LNCAP (cell line): ENCODE measurements around the gene FGD4.

Experiments
- TF ChIP-seq, protein P1 (sequence below): fragments of 450-650 bp; IDR thresholded peaks from 2 replicates; pipeline ENCODE4 v1.5.1; 2017; ENCODE audit warnings: mild to moderate bottlenecking

The FGD4 gene

DNA sequence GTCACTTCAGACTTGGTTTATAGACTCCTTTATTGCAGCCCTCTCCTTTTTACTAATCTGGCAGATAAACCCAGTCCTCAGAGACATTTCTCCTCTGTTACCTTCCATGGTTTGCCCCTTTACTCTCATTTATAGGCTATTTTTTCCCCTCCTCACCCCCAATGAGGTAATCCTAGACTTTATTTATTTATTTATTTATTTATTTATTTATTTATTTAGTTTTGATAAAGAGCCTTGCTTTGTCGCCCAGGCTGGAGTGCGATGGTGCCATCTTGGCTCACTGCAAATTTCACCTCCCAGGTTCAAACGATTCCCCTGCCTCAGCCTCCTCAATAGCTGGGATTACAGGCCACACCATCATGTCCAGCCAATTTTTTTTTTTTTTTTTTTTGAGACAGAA, 8.4 kb downstream of the FGD4 start:
- TF ChIP-seq, protein P1, sequence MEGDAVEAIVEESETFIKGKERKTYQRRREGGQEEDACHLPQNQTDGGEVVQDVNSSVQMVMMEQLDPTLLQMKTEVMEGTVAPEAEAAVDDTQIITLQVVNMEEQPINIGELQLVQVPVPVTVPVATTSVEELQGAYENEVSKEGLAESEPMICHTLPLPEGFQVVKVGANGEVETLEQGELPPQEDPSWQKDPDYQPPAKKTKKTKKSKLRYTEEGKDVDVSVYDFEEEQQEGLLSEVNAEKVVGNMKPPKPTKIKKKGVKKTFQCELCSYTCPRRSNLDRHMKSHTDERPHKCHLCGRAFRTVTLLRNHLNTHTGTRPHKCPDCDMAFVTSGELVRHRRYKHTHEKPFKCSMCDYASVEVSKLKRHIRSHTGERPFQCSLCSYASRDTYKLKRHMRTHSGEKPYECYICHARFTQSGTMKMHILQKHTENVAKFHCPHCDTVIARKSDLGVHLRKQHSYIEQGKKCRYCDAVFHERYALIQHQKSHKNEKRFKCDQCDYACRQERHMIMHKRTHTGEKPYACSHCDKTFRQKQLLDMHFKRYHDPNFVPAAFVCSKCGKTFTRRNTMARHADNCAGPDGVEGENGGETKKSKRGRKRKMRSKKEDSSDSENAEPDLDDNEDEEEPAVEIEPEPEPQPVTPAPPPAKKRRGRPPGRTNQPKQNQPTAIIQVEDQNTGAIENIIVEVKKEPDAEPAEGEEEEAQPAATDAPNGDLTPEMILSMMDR: no peak

DNA sequence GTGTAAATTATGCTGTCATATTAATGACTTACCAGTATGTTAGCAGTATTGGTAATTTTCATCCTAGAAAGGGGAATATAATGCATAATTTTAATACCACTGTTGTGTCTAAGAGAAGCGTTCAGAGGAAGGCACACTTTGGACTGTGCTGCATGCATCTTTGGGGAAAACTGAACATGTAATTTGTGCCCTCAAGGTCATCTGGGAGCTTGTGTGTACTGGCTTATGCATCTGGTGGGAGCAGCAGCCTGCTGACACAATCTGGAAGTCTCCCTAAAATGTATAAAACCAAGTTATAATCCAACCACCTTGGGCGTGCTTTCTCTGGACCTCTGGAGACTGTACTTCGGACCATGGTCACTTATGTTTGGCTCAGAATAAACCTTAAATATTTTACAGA, 14.1 kb downstream of the FGD4 start:
- TF ChIP-seq, protein P1: no peak

DNA sequence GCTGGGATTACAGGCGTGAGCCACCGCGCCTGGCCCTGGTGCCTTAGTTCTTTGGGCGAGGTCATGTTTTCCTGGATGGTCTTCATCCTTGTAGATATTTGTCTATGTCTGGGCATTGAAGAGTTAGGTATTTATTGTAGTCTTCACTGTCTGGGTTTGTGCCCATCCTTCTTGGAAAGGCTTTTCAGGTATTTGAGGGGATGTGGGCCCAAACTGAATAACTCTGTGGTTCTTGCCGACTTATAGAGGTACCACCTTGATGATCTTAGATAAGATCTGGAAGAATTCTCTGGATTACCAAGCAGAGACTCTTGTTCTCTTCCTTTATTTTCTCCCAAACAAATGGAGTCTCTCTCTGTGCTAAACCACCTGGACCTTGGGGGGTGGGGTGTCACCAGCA, 18.9 kb downstream of the FGD4 start:
- TF ChIP-seq, protein P1: no peak

DNA sequence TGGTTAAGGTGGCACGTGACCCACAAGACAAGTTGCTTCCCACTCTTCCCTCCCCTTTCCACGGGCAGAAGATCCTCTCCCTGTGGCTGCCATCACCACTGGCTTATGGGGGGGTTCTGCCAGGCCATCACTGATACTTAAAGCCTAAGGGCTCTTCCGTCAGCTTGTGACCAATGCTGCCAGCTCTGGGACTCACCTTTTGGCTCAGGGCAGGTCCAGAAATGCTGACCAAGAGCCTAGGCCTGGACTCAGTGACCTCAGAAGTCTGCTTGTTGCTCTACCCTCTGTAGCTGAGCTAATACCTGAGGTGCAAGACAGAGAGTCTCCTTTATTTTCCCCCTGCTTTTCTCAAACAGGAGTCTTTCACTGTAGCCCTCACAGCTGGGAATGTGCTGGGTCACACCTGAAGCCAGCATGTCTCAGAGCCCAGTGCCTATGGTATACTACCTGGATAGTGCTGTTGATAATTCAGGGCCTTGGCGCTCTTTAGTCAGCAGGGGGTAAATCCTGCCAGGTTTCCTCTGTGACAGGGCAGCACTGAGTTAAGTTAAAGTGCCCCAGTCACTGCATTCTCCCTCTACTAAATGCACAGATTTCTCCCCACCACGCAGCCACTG, 19.7 kb downstream of the FGD4 start:
- TF ChIP-seq, protein P1: no peak

DNA sequence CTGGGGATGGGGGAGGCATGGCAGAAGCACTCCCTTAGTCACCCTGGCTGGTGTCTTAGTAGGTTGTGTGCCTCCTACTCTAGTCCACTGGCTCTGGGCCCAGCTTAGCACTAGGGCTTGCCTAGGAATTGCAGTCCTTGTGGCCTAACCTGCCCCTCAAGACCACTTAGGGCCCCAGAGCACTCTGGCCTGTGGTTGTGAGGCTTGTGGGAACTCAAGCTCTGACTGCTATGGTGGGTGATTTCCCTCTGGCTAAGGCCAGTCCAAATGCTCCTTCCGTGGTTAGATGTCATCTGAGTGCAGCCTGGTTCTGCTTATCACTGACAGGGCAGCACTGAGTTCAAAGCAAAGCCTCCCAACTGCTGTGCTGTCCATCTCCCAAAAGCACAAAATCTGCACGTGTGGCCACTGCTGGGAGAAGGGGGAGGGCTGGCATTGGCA, 20.2 kb downstream of the FGD4 start:
- TF ChIP-seq, protein P1: no peak

DNA sequence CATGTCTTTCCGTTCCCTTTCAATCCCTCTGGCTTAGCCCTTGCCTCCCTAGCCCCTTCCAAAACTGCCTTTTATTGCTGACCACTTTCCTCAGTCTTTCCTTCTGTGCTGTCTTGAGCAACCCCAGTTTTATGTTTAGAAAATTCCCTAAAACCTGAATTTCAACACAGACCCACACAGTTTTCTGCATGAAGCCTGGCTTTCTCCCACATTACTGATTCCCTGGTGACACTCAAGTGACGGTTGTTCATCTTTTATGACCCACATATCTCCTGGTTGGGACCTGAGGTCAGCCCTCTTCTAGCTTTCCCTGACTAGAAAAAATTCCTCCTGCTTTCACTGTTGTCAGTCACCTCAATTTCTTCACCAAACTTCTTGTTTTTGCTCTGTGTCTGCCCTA, 21.0 kb downstream of the FGD4 start:
- TF ChIP-seq, protein P1: no peak

DNA sequence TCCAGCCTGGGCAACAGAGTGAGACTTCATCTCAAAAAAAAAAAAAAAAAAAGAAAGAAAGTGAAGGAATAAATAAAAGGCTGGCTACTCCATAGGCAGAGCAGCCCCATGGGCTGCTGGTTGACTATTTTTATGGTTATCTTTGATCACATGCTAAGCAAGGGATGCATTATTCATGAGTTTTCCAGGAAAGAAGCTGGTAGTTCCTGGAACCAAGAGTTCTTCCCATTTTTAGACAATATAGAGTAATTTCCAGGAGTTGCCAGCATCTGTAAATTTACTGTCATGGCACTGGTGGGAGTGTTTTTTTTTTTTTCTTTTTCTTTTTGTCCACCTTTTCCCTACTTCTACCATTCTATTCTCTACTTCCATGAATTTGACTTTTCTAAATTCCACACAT, 24.2 kb downstream of the FGD4 start:
- TF ChIP-seq, protein P1: no peak

DNA sequence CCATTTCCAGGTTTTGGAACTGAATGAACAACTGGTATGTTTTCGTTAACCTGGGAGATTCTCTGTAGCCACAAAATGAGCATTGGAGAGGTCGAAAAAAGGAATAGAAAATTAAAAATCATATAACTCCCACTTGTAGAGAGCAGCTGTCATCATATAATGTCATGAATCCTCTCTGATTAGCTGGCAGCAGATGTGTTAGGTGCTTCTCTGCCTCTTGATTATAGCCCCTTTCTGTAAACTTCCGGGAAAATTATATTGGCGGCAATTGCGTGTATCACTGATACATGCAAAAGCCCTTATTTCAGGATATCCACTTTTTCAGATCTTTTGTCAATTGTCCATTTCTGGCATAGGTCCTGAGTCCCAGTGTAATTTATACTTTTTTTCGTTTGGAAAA, 31.7 kb downstream of the FGD4 start:
- TF ChIP-seq, protein P1: no peak
